C1 segment of cervical spinal cord (tissue), 14 donors: ENCODE results near the gene ZCWPW1.
"Not testable (repeated sequence)": the region's sequence is repeated elsewhere in the genome, so short reads cannot be mapped to it uniquely, and the experiment has no call there.

Source experiments
- DNase-seq, 14 donors: peaks; one replicate each; lab custom pipeline; 2025; lab: John Stamatoyannopoulos, UW

The ZCWPW1 gene

DNA sequence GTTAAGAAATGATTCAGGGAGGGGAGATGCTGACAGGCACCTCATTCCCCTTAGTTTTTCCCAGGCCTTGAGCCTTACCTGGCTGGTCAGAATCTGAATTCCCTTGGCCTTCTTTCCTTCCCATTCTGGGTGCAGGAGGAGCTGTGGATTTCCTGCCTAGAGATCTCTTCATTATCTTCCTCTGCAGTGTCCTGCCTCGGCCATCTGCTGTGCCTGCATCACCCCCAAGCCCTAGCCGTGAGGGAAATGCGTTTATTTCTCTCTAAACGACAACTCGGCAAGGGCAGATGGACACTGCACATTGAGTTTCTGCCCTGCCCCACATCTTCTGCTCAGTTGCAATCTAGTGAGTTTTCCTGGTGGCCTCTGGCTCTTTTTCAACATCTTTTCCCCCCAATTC lies 26.7 kb downstream of the ZCWPW1 start:
- peak in 2 of 14 donors; percentile 21 to 95 for DNase-seq

DNA sequence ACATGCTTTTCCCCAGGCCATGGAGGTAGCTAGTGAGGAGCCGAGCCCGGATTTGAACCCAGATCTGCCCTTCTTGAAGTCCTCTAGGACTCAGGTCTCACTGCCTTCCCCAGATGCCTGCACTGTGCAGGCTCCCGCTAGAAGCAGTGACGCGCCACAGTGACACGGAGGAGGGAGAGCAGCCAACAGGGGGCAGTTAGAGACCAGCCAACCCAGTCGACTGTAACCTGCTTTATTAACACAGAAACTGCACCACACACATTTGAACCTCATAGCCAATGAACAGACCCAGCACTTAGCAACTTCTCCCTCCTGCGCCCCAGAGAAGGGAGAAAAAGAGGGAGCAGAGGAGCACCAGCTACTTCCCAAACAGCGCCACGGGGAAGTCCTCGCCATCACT lies 27.8 kb downstream of the ZCWPW1 start:
- peak in 1 of 14 donors; percentile 67 for DNase-seq

DNA sequence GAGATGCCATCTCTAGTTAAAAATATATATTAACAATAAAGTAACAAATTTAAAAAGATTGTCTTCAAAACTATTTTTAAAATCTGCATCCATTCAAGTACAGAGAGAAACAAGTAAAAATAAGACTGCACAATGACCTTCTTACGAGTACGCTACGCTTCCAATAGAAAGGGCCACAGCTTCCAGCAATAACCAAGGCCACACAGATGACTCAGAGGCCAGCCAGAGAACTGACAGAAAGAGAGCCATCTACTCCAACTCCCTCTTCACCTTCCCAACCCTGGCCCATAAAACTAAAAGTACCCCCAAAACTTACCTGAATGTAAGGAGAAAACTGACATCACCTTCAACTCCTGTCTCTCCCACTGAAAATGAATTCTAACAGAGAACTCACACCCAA lies 28.5 kb downstream of the ZCWPW1 start:
- DNase-seq: no peak

DNA sequence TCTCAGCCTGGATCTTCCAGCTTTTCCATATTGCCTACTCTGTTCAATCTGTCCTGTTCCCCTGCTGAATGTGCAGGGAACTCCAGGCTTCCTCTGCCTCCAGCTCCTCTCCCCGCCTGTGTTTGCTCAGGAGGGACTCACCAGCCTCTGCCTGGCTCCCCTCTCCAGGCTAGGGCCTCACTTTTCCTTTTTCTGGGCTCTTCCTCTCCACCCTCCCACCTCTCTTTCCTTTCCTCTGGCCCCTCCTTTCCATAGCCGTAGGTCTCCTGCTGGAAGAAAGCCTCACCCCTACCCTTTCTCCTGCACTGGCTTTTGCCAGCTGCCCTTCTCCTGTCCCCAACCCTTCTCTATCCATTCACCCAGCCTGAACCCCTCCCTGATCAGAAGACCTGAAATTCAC lies 30.3 kb downstream of the ZCWPW1 start:
- DNase-seq: peak in 1 of 14 donors; percentile 76

DNA sequence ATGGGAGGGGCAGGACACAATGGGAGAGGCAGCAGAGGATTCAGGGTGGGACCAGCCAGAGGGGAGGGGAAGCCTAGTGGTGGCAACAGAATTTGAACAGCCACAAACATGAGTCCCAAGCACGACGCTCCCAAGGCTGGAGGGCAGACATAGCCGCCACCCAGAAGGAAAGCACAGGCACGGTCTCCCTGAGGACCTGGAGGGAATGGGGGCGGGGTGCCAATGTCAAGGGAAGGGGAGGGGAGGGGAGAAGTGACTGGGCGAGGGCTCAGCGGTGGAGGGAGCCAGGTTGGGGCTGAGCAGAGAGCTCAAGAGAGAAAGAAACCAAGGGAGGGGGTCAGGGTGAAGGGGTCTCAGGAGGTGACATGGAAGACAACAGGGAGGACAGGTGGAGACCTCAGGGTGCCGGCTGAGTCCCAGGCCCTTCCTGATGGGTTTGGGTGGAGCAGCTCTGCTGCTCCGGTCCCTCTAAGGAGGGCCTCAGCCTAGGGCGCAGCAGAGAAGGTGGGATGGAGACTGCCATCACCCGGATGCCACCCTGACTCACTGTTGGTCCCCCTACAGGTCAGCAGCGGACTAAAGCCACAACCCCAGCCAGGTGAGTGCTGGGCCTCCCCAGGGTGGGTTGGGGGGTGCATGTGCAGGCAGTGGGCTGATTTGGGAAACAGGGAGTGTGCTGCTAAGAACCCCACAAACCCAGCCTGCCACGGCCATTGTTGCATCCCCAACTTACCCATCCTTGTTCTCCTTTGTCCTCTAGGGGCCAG lies 31.0 kb downstream of the ZCWPW1 start:
- peak in 1 of 14 donors; percentile 67 for DNase-seq

DNA sequence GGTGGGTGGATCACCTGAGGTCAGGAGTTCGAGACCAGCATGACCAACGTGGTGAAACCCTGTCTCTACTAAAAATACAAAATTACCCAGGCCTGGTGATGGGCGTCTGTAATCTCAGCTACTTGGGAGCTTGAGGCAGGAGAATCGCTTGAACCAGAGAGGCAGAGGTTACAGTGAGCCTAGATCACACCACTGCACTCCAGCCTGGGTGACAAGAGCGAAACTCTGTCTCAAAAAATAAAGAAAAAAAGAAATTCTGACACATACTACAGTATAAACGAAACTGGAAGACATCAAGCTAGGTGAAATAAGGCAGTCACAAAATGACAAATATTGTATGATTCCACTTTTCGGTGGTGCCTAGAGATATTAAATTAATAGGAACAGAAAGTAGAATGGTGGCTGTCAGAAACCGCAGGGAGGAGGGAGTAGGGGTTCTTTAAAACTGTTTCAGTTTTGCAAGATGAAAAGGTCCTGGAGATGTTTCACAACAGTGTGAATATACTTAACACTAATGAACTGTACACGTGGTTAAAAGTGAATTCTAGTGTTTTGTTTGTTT lies 32.0 kb downstream of the ZCWPW1 start:
- DNase-seq: no peak

DNA sequence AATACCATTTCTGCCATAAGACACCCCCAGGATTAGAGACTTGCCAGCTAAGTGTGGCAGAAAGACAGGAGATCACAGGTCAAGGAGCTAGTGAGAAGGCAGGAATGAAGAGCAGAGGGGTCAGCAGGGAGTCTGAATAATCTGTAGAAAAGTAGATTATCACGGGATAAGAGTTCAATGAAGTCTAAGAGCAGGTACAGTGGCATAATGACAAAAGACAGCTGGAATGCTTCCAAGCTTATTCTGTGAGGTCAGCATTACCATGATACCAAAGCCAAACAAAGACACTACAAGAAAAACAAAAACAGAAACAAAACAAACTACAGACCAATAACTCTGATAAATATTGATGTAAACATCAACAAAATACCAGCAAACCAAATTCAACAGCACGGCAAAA lies 34.4 kb downstream of the ZCWPW1 start:
- no peak for DNase-seq

DNA sequence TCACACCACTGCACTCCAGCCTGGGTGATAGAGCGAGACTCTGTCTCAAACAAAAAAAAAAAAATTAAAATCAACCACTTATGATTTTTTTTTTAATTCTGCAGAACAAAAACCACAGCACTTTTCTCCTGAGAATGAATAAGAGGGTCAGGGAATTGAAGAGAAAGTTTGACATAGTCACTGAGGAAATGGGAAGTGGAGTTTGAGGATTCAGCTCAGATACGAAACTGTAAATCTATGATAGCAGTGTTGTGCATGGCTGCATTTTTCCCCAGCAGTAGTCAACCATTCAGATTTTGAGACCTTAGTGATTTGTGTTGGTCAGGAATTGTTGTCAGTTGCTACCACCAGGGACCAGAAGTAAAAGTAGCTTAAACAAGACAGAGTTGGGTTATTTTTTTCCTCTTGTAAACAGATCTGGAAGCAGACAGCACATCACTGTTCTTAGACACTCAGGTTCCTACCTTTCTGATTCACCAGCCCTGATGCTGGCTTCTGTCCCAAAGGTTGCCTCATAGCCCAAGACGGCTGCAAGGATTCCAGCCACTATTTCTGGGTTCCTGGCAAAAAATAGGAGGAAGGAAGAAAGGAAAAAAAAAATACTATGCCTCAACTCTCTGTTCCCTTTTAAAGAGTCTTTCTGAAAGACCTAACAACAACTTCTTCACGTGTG lies 35.1 kb downstream of the ZCWPW1 start:
- DNase-seq: no peak

DNA sequence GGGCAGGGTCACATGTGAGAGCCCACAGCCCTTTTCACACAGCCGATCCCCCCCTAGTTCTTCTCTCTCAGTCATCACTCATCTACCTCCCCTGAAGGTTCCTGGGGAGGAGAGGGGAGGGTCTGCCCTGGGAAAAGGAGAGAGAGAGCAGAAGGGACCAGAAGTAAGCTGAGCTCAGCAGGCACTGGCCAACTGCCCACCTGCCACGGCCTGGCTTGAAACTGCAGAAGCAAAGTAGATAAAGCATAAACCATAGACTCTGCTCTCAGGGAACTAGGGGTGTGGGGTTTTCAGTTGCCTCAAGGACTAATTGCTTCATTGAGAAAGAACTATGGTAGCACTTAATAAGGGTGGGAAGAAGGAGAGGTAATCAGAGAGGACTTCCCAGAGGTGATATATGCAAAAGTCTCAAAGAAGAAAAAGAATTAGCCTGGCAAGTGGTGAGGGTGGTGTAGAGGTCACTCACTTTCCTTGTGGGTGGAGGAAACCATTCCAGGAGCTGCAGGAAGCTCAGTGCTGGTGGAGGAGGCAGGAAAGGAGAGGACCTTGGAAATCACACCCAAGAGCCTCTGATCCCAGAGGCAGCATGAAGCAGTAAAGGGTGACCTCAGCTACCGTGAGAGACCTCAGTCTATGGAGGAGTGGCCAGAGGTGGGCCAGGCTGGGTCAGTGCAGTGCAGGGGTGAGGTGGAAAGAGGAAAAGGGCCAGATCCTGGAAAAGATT lies 38.1 kb downstream of the ZCWPW1 start:
- peak in 1 of 14 donors; percentile 31 for DNase-seq

DNA sequence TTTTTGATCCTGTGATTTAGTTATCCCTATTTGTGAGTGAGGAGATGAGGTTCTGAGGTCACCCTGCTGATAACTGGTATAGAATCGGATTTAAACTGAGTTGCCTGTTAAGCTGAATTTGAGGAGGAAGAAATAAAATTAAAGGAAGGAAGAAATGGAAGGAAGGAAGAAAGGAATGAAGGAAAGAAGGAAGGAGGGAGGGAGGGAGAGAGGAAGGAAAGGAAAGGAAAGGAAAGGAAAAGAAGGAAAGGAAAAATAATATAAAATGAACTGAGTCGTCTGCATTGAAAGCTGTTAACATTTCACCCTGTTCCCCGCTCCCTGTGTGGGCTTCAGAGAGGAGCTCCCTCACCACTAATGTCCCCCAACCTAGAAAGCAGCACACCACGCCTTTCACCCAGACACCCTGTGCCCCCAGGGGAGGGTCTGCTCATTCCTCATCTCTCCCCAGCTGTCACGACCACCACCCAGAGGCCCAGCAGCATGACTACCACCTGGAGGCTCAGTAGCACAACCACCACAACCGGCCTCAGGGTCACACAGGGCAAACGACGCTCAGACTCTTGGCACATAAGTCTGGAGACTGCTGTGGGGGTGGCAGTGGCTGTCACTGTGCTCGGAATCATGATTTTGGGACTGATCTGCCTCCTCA lies 38.9 kb downstream of the ZCWPW1 start:
- DNase-seq: no peak

DNA sequence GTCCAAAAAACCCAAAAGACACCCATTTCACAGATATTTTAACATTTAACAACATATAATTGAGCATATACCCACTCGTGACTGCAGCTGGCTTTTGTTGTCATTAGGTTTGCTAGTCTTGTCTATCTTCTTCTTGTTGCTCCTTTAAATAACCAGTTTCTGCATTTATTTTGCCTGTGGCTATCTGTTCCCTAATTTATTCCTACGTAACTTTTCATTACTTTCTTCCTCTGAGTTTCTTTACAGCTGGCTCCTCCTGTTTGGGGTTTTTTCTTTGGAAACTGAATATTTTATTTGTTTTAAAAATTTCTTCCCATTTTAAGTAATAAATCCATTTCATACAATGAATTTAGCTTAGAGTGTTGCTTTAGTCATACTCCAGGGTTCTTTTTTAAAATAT lies 40.8 kb downstream of the ZCWPW1 start:
- DNase-seq: no peak

DNA sequence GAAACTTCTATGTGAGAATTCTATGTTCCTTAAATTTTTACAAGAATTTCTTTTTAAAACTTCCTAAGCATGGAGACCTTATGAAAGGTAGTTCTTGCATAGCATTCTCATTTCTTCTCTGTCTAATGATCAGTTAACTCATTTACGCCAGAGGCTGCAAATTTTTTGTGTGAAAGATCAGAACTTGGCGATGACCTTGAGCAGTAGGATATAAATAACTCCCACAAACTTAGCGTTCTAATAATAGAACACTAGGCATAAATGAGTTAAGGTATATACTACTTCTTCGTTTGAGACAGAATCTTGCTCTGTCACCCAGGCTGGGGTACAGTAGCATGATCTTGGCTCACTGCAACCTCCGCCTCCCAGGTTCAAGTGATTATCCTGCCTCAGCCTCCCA lies 41.6 kb downstream of the ZCWPW1 start:
- DNase-seq: no peak

DNA sequence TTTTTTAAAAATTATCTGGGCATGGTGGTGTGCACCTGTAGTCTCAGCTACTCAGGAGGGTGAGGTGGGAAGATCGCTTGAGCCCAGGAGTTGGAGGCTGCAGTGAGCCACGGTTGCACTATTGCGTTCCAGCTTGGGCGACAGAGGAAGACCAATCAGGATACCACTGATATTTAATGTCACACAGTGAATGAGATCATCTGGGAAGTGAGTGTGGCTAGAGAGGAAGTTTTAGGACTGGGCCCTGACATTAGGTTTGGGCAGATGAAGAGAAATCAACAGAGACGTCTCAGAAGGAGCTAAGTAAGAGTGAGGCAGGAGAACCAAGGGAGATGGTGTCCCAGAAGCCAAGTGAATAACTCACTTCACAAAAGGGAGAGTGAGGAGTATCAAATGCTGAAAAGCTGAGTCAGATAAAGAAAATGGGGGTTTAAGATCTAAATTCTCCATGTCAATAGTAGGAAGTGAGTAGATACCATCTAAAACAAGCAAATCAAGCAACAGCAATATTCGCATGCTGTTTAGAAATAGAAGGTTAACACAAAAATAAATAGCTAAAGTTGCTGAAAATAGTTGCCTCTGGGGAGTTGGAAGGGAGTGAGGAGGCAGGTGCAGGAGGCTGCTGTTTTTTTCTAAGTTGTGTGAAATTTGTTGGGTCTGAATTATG lies 43.7 kb downstream of the ZCWPW1 start:
- no peak for DNase-seq

DNA sequence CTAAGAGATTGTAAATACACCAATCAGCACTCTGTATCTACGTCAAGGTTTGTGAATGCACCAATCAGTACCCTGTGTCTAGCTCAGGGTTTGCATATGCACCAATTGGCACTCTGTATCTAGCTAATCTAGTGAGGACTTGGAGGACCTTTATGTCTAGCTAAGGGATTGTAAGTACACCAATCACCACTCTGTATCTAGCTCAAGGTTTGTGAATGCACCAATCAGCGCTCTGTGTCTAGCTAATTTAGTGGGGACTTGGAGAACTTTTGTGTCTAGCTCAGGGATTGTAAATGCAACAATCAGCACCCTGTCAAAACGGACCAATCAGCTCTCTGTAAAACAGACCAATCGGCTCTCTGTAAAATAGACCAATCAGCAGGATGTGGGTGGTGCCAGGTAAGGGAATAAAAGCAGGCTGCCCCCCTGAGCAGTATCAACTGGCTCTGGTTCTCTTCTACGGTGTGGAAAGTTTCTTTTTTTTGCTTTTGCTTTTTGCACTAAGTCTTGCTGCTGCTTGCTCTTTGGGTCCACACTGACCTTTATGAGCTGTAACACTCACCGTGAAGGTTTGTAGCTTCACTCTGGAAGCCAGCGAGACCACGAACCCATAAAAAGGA lies 46.2 kb downstream of the ZCWPW1 start:
- DNase-seq: not testable (repeated sequence)

DNA sequence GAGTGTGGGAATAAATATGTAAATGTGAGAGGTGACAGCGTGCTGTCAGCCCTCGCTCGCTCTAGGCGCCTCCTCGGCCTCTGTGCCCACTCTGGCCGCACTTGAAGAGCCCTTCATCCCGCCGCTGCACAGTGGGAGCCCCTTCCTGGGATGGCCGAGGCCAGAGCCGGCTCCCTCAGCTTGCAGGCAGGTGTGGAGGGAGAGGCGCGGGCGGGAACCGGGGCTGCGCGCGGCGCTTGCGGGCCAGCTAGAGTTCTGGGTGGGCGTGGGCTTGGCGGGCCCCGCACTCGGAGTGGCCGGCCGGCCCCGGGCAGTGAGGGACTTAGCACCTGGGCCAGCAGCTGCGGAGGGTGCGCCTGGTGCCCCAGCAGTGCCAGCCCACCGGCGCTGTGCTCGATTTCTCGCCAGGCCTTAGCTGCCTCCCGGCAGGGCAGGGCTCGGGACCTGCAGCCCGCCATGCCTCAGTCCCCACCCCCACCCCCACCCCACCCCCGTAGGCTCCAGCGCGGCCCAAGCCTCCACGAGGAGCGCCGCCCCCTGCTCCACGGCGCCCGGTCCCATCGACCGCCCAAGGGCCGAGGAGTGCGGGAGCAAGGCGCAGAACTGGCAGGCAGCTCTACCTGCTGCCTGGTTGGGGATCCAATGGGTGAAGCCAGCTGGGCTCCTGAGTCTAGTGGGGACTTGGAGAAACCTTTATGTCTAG lies 46.8 kb downstream of the ZCWPW1 start:
- DNase-seq: not testable (repeated sequence)

DNA sequence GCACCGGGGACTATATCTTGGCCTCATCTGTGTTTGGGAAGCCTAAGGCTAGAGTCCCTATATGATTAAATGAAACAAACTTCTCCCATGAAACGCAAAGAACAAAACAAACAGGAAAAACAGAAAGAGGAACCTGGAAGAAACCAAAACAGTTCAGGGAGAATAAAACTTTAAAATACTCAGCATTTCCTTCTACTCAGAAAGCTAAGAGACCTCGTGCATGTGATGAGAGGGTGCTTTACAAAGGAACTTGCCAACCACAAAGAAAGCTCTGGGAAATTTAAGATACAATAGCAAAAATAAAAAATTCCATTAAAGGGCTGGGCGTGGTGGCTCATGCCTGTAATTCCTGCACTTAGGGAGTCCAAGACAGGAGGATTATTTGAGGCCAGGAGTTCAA lies 48.3 kb downstream of the ZCWPW1 start:
- no peak for DNase-seq

DNA sequence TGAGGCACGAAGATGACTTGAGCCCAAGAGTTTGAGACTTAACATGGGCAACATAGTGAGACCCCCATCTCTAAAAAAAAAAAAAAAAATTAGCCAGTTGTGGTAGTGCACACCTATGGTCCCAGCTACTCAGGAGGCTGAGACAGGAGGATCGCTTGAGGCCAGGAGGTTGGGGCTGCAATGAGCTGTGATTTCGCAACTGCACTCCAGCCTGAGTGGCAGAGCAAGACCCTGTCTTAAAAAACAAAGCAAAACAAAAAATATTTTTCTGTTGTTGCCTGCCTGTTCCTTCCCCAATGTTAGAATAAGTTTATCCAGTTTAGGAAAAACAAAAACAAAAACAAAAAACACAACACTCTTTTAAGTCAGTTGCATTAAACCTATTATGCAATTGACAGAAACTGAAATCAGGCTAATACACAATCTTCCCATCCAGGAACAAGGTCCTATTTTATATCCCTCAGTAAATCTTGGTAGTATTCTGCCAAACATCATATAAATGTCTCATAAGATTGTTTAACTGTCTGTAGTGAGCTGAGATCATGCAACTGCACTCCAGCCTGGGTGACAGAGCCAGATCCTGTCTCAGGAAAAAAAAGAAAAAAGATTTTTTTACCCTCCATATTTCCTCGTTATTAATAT lies 50.3 kb downstream of the ZCWPW1 start:
- no peak for DNase-seq

DNA sequence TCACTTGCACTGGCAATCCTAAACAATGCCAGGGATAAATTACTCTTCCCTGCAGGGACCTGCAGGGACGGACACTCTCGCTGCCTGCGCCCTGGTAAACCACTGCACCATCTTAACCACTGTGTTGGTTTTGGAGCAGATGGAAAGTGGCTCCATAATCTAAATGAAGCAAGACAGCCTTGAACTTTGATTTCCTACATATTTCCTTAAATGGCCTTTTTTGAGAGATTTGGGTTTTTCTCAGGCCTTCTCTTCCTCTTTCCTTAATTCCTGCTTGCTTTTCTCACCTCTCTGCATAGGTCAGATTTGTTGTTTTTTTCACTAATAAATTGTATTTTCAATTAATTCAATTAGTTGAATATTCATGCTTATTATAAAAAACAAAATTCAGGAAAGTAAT lies 52.4 kb downstream of the ZCWPW1 start:
- DNase-seq: no peak

DNA sequence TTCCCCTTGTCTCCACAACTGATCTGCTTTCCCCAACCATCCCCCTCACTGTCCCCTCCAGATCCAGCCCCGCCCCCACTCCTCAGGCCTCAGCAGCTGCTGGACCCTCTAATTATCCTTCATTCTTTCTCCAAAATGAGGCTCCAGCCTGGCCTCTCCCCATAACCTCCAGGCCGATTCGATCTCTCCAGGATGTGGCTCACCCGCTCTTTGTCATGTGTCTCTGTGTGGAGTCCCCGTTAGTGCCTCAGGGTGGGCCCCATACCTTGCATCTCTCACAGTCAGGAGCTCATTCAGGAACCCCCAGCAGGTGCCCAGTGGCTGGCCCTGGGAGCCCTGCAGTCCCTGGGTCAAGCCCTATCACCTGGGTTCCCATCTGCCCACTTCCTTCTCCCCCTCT lies 53.9 kb downstream of the ZCWPW1 start:
- DNase-seq: no peak
